Measurements from ENCODE around the gene TNFRSF8. TPM values are rescaled to one million over a fixed set of nuclear protein-coding genes. Genes with fewer than 3 reads are reported as not detected.

The TNFRSF8 gene
- total and polyA plus RNA-seq, 9 of the 15 experiments (the other 6 are each of a cell fraction or from before 2014, with no cell fraction given): 3.5 to 38.4 (median 17.1) TPM

DNA sequence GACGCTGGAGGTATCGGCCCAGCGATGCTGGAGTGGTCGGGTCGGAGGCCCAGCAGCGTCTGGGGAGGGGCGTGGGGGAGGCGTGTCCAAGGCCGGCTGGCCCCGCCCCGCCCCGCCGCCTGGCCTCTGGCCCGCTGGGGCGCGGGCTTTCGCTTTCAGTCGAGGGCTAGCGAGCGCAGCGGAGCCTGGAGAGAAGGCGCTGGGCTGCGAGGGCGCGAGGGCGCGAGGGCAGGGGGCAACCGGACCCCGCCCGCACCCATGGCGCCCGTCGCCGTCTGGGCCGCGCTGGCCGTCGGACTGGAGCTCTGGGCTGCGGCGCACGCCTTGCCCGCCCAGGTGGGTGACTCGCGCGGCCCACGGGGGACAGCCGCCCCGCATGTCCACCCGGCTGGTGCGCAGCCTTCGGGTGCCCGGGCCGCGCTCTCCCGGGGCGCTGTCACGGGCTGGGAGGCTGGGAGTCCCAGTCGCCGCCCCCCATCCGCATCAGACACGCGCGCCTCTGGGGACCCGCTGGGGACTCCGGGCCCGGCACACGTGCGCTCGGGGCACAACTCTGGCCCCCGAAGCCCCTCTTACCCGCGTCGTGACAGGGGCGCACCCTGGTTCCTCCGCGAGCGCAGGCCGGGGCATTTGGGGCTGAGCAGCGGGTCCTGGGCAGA lies 103.9 kb downstream of the TNFRSF8 start, which contains the start of gene TNFRSF1B (continued):
- TF ChIP-seq BRF2 (IDR thresholded peaks at IDR 0.05; ENCODE audit: borderline replicate concordance, insufficient read depth, insufficient read length) (no peak), DNMT1 (IDR thresholded peaks at IDR 0.05) (no peak), ZEB2 (IDR thresholded peaks at IDR 0.05) (no peak), DIDO1 (tag; IDR thresholded peaks at IDR 0.05; ENCODE audit: low read depth) (no peak), EWSR1 (IDR thresholded peaks at IDR 0.05; ENCODE audit: borderline replicate concordance, low read depth, partially characterized antibody) (no peak), FOSL1 (tag; conservative IDR thresholded peaks at IDR 0.05) (no peak), STAT5A (IDR thresholded peaks at IDR 0.05; ENCODE audit: borderline replicate concordance, low read length) (no peak), ZNF143 (CRISPR knock-in tag; IDR thresholded peaks at IDR 0.05) (no peak), POLR2A (conservative IDR thresholded peaks at IDR 0.05) (peak; percentile 75), BDP1 (IDR thresholded peaks at IDR 0.05; ENCODE audit: insufficient read depth, insufficient read length) (no peak), SRF (CRISPR knock-in tag; IDR thresholded peaks at IDR 0.05) (no peak), CBFA2T2 (conservative IDR thresholded peaks at IDR 0.05) (no peak), POLR2B (IDR thresholded peaks at IDR 0.05; ENCODE audit: low read depth, partially characterized antibody) (no peak), GTF2F1 (IDR thresholded peaks at IDR 0.05; ENCODE audit: low read depth, low read length) (no peak), TCF7L2 (IDR thresholded peaks at IDR 0.05; ENCODE audit: low read depth, low read length) (no peak), ZNF175 (CRISPR knock-in tag; IDR thresholded peaks at IDR 0.05; ENCODE audit: low read depth) (no peak), ILK (tag; IDR thresholded peaks at IDR 0.05; ENCODE audit: borderline replicate concordance, low read depth) (no peak)
- TF ChIP-seq, protein P1, sequence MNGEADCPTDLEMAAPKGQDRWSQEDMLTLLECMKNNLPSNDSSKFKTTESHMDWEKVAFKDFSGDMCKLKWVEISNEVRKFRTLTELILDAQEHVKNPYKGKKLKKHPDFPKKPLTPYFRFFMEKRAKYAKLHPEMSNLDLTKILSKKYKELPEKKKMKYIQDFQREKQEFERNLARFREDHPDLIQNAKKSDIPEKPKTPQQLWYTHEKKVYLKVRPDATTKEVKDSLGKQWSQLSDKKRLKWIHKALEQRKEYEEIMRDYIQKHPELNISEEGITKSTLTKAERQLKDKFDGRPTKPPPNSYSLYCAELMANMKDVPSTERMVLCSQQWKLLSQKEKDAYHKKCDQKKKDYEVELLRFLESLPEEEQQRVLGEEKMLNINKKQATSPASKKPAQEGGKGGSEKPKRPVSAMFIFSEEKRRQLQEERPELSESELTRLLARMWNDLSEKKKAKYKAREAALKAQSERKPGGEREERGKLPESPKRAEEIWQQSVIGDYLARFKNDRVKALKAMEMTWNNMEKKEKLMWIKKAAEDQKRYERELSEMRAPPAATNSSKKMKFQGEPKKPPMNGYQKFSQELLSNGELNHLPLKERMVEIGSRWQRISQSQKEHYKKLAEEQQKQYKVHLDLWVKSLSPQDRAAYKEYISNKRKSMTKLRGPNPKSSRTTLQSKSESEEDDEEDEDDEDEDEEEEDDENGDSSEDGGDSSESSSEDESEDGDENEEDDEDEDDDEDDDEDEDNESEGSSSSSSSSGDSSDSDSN (IDR thresholded peaks at IDR 0.05; ENCODE audit: borderline replicate concordance in 1 of 2, low read depth in 2 of 2, low read length in 2 of 2): no peak
- TF ChIP-seq, protein P2, sequence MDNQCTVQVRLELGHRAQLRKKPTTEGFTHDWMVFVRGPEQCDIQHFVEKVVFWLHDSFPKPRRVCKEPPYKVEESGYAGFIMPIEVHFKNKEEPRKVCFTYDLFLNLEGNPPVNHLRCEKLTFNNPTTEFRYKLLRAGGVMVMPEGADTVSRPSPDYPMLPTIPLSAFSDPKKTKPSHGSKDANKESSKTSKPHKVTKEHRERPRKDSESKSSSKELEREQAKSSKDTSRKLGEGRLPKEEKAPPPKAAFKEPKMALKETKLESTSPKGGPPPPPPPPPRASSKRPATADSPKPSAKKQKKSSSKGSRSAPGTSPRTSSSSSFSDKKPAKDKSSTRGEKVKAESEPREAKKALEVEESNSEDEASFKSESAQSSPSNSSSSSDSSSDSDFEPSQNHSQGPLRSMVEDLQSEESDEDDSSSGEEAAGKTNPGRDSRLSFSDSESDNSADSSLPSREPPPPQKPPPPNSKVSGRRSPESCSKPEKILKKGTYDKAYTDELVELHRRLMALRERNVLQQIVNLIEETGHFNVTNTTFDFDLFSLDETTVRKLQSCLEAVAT (IDR thresholded peaks at IDR 0.05): 0 out of 4 replicates have a peak, but pooled peaks of 1 of the 2 experiments have one; percentile 9
- TF ChIP-seq, protein P3, sequence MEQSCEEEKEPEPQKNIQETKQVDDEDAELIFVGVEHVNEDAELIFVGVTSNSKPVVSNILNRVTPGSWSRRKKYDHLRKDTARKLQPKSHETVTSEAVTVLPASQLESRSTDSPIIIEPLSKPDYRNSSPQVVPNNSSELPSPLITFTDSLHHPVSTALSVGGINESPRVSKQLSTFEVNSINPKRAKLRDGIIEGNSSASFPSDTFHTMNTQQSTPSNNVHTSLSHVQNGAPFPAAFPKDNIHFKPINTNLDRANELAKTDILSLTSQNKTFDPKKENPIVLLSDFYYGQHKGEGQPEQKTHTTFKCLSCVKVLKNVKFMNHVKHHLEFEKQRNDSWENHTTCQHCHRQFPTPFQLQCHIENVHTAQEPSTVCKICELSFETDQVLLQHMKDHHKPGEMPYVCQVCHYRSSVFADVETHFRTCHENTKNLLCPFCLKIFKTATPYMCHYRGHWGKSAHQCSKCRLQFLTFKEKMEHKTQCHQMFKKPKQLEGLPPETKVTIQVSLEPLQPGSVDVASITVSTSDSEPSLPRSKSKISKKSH (CRISPR knock-in tag; IDR thresholded peaks at IDR 0.05): no peak
- TF ChIP-seq, protein P4, sequence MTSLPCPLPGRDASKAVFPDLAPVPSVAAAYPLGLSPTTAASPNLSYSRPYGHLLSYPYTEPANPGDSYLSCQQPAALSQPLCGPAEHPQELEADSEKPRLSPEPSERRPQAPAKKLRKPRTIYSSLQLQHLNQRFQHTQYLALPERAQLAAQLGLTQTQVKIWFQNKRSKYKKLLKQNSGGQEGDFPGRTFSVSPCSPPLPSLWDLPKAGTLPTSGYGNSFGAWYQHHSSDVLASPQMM (CRISPR knock-in tag; IDR thresholded peaks at IDR 0.05): no peak
